ENCODE data around the gene LAMA5.

Gene LAMA5

DNA sequence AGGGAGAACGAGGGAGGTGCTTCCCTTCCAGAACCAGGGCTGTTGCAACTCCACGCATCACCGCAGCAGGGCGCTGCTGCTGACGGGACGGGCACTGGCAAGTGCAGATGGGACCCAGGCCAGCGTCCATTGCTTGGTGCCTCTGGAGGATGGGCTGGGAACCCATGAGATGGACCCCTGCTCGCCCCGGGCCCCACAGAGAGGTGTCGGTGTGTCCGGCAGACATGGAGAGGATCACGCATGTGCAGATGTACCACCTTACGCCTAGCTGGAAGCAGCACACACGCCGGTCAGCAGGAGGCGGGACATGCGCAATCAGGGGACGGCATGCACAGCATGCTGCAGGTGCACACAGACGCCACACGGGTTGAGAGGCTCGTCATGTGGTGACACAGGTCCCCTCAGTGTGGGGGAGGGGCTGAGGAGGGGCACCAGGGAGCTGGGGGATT lies 34.2 kb upstream of the LAMA5 start:
- H3K4me3 Mint-ChIP-seq = no peak overlapping the region
- H3K27me3 Mint-ChIP-seq (ENCODE audit: low read depth, poor library complexity) = peaks cover 9% of the 10 kb centered on the region
- H3K27ac Mint-ChIP-seq = no peak overlapping the region
- DNase-seq = peak; percentile 53
- H3K9me3 Mint-ChIP-seq = no peaks in the 10 kb centered on the region
- TF ChIP-seq, protein P1, sequence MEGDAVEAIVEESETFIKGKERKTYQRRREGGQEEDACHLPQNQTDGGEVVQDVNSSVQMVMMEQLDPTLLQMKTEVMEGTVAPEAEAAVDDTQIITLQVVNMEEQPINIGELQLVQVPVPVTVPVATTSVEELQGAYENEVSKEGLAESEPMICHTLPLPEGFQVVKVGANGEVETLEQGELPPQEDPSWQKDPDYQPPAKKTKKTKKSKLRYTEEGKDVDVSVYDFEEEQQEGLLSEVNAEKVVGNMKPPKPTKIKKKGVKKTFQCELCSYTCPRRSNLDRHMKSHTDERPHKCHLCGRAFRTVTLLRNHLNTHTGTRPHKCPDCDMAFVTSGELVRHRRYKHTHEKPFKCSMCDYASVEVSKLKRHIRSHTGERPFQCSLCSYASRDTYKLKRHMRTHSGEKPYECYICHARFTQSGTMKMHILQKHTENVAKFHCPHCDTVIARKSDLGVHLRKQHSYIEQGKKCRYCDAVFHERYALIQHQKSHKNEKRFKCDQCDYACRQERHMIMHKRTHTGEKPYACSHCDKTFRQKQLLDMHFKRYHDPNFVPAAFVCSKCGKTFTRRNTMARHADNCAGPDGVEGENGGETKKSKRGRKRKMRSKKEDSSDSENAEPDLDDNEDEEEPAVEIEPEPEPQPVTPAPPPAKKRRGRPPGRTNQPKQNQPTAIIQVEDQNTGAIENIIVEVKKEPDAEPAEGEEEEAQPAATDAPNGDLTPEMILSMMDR (IDR thresholded peaks at IDR 0.05) = peak; percentile 42
- peaks cover 18% of the 10 kb centered on the region for H3K36me3 Mint-ChIP-seq (ENCODE audit: low read depth)
- peaks cover 14% of the 10 kb centered on the region for H3K4me1 Mint-ChIP-seq

DNA sequence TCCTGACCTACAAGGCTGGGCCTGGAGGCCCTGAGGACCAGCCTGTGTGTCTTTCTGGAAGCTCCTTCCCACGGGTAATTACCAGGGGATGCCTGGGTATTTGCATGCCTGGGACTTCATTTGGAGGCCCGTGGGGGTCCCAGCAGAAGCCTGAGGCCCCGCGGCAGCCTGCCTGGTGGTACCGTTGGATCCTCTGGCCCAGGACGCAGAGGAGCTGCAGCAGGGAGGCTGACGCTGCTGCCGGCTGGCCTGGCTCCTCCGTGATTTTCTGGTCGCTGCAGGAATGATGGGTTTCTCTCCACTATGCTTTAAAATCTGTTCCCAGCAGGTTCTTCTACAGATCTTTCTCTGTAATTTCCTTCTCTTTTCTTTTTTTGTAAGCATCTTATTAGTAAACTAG lies 33.4 kb upstream of the LAMA5 start:
- Mint-ChIP-seq H3K4me1 (peaks cover 6% of the 10 kb centered on the region), H3K4me3 (no peak overlapping the region), H3K9me3 (no peaks in the 10 kb centered on the region), H3K27me3 (ENCODE audit: low read depth, poor library complexity) (peaks cover 9% of the 10 kb centered on the region), H3K27ac (no peak overlapping the region), H3K36me3 (ENCODE audit: low read depth) (peaks cover 18% of the 10 kb centered on the region)
- TF ChIP-seq, protein P1 (IDR thresholded peaks at IDR 0.05) = no peak
- no peak for DNase-seq

DNA sequence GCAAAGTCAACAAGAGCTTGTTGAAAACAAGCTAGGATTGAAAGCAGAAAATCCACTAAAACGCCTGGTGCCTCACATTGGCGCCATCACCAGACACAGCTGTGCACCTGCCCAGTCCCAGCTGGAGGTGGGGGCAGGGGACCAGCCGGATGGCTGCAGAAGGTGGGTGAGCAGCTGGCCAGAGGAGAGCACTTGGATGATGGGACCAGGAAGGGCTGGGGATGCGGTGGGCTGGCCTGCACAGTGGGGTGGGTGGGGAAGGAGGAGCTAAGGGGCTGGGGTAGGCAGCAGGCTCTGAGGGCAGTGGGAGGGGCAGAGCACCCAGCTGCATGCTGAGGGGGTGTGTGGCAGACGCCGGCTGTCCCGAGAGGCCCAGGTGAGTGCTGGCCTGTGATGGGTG lies 32.9 kb upstream of the LAMA5 start:
- peaks cover 18% of the 10 kb centered on the region for H3K36me3 Mint-ChIP-seq (ENCODE audit: low read depth)
- no peak overlapping the region for H3K4me3 Mint-ChIP-seq
- peaks cover under 1% of the 10 kb centered on the region for H3K4me1 Mint-ChIP-seq
- peaks cover 9% of the 10 kb centered on the region for H3K27me3 Mint-ChIP-seq (ENCODE audit: low read depth, poor library complexity)
- H3K9me3 Mint-ChIP-seq = no peaks in the 10 kb centered on the region
- no peak overlapping the region for H3K27ac Mint-ChIP-seq
- DNase-seq = no peak
- TF ChIP-seq, protein P1 (IDR thresholded peaks at IDR 0.05) = no peak

DNA sequence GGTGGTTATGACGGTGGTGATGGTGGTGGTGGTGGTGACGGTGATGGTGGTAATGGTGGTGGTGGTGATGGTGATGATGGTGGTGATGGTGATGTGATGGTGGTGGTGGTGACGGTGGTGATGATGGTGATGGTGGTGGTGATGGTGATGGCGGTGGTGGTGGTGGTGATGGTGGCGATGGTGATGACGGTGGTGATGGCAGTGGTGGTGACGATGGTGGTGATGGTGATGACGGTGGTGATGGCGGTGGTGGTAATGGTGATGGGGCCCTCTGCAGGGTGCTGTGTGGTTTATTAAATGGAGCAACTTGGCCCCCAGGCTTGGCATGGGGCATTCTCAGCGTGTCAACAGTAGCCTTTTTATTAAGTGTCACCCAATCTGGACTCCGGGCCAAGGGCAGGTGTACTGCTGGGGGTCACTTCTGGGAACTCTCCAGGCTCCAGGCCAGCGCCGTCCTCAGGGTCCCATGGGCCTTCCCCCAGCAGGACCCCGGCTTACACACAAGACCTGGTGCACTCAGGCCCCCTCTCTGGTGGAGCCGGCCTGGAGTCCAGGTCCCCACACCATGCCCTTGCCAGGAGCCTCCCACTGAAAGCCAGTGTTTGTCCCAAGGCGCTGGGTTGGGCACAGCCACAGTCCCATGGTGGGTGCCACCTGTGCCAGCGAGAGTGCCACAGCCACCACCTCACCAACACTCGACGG lies 31.2 kb upstream of the LAMA5 start:
- DNase-seq = no peak
- Mint-ChIP-seq H3K9me3 (no peaks in the 10 kb centered on the region), H3K27me3 (ENCODE audit: low read depth, poor library complexity) (peaks cover 9% of the 10 kb centered on the region), H3K36me3 (ENCODE audit: low read depth) (peaks cover 18% of the 10 kb centered on the region), H3K4me1 (no peaks in the 10 kb centered on the region), H3K27ac (peak overlapping the region; percentile 18), H3K4me3 (no peak overlapping the region)
- TF ChIP-seq, protein P1 (IDR thresholded peaks at IDR 0.05) = no peak

DNA sequence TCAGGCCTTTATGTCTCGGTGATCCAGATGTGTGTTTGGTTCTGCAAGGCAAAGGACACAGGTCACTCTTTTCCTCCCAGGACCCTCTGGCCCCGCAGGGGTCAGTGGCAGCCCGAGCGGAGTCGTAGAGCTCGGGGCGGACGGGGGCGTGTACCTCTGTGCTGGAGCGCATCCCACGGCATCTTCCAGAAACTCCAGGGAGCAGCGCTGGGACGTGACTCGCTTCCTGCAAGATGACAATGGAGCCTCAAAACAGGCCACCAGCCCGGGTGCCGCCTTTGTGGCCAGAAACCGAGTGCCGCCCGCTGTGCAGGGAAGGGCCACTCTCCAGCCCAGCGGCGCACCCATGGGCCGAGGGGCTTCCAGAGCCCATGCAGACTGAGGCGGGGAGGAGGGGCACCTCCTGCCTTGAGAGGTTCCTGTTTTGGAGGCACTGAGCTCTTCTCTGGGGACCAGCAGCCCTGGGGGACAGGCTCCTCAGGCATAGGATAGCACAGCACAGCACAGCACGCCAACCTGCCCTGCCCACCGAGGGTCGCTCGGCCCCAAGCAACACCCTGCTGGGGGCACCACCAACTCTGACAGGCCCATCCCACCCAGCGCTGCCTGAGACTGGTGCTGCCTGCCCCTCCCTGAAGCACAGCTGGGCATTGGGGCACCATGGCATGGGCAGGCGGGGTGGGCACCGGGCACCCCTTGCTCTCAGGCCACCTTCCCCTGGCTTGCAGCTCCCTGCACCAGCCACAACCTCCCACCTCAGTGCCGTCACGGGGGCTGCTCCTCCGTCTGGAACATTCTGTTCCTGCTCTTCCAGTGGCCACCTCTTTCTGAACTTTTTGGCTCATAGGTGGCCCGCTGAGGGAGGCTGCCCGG lies 29.5 kb upstream of the LAMA5 start:
- H3K4me3 Mint-ChIP-seq = no peak overlapping the region
- TF ChIP-seq, protein P1 (IDR thresholded peaks at IDR 0.05) = no peak
- peaks cover 18% of the 10 kb centered on the region for H3K36me3 Mint-ChIP-seq (ENCODE audit: low read depth)
- DNase-seq = no peak
- peaks cover 8% of the 10 kb centered on the region for H3K27me3 Mint-ChIP-seq (ENCODE audit: low read depth, poor library complexity)
- H3K4me1 Mint-ChIP-seq = no peaks in the 10 kb centered on the region
- peak overlapping the region; percentile 97 for H3K27ac Mint-ChIP-seq
- H3K9me3 Mint-ChIP-seq = no peaks in the 10 kb centered on the region
